ENCODE data around the gene LIMK2.

GRCh38 chr22:31223786-31224191 lies 11.7 kb downstream of the LIMK2 start:
- TF ChIP-seq CTCF (conservative IDR thresholded peaks at IDR 0.05; ENCODE audit: low read depth, low read length) = no peak
- no peak for TF ChIP-seq EZH2phosphoT487 (IDR thresholded peaks at IDR 0.05; ENCODE audit: borderline replicate concordance, low read length)

Data from PC-3 (cell line).